HG02973 (cell line): ENCODE measurements around the gene TEAD1.

ENCODE experiments used
- ATAC-seq: cut with Tn5 transposase; IDR thresholded peaks from one replicate; pipeline ENCODE4 v1.9.1; 2021; ENCODE audit warnings: moderate library complexity; ENCODE audit not compliant: unreplicated experiment

TEAD1 gene

DNA sequence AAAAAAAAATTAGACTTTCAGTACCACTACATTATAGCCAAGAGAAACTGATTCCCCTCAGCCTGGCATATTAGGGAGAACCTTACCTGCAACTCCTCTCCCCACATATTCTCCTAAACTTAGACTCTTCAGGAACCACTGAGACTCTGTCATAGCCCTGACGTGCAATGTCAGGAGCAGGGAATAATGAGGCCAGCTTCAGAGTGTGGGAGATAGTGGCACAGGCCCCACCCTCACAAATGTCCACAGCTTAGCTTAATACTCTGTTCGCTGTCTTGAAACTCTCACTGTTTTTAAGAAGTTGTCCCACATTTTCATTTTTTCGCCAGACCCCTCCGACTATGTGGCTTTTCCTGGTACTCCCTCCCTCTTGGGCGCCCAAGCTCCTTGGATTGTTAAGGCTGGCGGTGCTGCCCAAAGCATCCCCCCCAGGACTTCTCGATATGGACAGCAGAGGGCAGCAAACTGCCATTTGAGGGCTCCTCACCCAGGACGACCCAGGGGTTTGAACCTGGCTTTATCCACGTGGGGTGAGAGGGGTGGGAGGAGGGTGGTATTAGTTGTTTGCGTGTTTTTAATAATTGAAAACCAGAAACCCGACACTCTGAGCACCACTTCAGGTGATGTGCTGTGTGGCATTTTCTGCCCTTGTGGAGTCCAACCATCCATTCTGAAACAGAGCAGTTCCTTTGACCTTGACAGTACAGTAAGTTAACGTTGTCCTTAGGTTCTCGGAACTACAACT is 289.7 kb downstream of the TEAD1 start:
- ATAC-seq: peak; percentile 86

DNA sequence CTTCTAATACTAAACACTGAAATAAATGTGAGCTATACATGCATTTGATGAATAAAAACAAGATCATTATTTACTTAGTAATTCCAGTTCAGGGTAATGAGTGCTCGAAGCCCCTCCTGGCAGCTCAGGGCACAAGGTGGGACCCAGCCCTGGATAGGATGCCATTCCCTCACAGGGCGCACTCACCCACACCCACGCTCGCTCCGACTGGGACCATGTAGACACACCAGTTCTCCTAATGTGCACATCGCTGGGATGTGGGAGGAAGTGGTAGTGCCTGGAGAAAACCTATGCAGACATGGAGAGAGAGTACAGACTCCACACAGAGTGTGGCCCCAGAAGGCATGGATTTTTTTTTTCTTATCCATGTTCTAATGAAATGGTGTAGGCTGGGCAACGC is 290.4 kb downstream of the TEAD1 start:
- ATAC-seq: no peak

DNA sequence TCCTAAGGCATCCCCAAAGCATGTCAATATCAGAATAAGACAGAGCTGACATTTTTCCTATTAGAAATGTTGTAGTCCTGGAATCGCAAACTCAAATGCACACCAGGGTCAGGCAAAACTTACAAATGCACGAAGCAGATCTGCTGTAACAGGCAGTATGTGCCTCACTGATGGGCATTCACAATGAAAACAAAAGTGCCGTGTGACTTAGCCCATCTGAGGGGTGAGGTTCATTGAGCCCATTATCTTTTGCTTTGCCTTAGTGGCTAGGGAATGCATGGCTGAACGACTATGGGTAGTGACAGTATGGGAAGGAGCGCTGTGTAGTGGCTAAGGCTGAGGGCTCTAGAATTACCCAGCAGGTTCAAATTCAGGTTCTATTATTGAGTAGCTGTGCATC is 291.8 kb downstream of the TEAD1 start:
- ATAC-seq: no peak

DNA sequence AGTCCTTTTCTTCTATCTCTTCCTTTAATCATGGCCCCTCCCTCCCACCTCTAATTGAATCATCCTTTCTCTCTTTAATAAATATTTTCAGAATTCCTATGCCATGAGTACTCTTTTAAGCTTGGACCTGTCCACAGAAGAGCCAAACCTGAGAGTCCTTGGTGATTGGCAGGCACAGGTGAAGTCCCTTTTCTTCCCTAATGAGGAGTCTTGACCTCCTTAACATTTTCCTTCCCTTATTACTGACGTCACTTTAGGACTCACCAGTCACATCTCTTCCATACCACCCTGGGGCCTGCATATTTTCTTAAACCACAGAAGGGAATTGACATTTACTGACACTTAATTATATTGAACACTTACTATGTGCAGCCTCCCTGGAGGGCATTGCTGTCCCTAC is 293.9 kb downstream of the TEAD1 start:
- ATAC-seq: no peak

DNA sequence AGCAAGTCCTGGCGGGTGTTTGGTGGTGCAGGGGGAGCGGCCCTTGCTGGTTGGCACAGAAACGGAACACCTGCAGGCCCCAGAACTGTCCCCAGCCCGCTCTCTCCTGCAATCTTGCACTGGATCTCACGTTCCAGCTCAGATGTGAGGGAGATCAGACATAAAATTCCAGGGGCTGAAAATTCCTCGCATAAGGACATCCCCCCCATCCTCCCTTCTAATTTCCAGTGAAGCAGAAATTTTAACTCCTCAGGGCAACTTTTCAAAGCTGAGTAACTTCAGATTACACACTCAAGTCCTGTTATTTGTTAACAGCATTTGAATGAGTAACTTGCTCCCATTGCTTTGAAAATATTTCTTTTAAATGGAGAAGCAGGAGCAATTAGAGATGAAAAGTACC is 294.6 kb downstream of the TEAD1 start:
- ATAC-seq: no peak

DNA sequence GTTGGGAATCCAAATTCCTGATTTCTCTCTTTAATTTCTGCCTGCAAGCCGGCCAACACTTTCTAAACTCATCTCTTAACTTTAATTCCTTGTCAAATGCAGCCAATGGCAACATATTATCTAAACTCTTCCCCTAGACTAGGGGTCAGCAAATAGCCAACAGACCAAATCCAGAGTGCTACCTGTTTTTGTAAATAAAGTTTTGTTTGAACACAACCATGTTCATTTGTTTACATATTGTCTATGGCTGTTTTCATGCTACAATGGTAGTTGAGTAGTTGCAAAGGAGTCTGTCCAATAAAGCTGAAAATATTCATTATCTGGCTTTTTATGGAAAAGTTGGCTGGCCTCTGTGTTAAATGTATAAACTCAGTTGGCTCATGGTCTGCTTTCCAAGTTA is 297.7 kb downstream of the TEAD1 start:
- no peak for ATAC-seq

DNA sequence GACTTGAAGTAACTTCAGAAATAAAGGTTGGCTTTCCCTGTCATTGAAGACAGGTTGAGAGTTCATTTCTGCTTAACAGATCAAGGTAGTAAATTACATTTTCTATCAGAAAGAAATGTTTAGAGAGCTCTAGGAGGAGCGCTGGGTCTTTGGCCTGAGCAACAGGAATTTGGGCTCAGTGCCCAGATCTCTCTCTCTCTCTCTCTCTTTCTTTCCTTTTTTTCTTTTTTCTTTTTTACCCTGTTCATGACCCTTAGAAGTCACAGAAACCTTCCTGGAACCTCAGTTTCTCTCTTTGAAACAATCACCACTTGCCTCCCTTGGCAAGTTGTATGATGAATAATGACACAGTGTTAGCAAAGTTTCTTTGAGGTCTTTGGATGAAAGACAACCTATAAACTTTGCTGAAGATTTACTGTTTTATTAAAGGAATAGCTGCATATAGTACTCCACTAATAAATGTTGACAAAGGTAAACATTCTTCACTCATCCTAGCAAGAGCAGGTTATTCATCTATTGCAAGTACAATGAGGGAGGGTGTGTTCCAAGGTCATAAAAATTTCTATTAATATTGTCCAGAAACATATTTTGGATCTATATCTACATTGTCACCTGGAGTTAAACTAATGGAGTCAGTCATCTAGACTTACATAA is 299.4 kb downstream of the TEAD1 start:
- ATAC-seq: no peak

DNA sequence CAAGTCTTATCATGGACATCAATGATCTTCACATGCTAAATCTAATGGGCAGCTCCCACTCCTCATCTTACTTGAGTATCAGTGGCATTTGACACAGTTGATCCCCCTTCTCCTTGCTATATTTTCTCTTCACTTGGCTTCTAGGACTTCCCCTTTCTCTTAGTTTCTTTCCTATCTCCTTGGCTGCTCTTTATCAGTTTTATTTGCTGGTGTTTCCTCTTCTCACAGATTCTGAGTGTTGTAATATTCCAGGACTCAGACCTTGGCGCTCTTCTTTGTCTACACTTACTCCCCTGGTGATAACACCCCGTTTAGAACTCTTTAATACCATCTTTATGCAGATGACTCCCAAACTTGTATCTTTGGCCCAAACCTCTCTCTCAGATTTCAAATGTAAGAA is 301.0 kb downstream of the TEAD1 start:
- no peak for ATAC-seq

DNA sequence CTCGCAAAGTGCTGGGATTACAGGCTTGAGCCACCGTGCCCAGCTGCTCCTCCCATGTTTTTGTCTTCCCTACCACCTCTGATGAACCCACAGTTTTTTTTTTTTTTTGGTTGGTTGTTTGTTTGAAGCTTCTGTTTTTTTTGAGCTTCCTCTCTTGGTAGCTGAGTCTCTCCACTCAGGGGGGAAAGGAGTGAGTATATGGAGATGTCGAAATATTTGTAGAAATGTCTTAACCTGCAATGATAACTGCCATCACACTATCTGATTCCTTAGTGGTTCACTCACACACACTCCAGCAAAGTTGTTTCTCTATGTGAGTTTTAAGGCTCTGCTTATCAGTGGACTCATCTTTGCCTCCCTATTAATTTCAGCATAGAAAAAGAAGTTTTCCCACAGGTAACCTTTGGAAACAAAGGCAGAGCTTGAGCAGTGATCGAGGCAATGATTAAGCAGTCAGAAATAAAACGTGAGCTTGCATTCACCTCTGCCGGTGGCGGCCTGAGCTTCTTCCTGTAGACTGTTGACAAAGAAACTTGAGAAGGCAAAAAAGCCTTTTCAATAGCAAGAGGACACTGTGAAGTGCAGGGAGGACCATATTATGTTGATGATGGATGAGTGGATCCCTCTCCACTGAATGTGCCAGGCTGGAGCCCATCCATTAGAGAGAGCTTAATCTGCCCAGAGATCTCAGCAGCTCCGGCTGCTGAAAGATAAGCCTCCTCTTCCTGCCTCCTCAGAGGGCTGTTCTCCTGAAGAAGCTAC is 305.9 kb downstream of the TEAD1 start:
- no peak for ATAC-seq

DNA sequence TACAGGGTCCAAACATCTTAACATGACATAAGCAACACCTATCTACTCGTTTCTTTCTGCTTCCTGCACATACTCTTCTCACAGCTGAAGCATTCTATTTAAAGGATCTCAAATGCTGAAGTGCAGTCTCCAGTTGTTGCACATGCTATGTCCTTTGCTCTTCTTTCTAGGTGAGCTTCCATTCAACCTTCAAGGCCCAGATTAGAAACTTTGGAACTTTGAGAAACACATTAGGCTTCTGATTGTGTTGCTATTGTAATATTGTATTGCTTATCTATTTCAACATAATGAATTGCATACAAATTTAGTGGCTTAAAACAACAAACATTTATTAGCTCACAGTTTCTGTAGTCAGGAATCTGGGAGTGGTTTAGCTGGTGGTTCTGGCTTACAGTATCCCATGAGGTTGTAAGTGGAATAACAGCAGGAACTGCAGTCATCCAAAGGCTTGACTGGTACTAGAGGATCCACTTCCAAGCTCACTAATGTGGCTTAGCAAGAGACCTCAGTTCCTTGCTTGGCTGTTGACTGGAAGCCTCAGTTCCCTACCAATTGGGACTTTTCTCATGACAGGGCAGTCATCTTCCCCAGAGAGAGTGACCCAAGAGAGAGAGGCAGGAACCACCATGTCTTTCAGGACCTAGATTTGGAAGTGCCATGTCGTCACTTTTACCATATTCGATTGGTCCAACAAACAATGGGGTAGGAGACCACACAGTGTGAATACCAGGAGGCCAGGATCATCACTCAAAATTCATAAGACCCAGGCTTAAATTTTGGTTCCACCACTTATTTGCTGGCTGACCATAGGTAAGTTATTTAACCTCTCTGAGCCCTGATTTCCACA is 307.7 kb downstream of the TEAD1 start:
- no peak for ATAC-seq

DNA sequence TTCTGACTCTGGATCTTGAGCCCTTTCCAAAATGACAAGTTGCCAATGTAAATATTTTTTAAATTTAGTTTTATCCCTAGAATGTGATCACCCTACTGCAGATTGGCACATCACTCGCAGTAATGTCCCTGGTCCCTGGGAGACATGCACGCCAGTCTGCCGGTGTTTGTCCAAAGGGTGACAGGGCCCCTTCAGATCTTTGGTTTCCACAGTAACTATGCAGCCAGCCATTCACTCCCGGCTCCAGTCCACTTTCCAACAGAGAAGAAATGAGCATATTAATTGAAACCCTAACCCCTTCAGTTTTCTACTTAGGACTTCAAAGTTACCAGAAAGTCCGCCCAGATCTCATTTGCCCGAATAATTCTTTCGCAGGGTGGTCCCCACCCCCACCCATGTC is 309.1 kb downstream of the TEAD1 start:
- ATAC-seq: no peak

DNA sequence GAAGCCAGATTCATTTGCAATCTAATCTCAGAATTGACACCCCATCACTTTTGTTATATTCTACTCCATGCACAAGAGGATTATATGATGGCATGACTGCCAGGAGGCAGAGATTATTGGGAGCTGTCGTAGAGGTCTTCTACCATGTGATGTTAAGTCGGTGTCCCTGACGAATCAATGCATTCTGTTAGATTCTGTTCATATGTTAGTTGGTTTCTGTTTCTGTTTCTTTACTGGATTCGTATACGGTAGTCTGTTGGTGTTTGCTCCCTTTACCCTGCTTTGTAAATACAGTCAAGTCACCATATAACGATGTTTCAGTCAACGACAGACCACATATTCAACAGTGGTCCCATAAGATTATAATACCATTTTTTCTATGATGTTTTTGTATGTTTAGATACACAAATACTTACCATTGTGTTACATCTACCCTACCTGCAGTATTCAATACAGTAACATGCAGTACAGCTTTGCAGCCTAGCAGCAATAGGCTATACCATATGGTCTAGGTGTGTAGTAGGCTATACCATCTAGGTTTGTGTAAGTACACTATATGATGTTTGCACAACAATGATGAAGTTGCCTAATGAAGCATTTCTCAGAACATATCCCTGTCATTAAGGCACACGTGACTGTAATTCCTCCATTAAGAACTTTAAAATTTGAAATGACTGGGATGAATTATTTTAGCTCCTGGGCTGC is 312.1 kb downstream of the TEAD1 start:
- no peak for ATAC-seq

DNA sequence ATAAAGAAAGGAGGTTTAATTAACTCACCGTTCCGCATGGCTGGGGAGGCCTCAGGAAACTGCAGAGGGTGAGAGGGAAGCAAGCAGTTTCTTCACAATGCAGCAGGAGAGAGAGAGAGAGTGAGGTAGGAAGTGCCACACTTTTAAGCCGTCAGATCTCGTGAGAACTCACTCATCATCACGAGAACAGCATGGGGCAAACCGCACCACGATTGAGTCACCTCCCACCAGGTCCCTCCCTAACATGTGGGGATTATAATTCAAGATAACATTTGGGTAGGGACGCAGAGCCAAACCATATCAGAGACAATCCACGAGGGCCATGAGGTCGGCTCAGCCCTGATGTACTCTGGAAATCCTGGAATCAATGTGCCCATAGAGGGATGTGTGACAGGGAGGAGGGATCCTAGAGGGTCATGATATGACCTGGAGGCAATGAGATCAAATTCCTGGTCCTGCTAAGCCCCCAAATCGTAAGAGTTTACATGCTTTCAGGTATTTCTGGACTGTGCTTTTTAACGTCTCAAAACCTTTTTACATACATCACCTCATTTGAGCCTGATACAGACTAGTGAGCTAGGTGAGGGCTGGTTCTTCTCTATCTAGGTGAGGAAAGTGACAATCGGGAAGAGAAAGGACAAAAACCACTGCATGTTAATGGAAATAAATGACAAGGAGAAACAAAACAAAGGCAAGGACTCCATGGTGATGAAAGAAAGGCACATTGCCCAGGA is 315.4 kb downstream of the TEAD1 start:
- no peak for ATAC-seq

DNA sequence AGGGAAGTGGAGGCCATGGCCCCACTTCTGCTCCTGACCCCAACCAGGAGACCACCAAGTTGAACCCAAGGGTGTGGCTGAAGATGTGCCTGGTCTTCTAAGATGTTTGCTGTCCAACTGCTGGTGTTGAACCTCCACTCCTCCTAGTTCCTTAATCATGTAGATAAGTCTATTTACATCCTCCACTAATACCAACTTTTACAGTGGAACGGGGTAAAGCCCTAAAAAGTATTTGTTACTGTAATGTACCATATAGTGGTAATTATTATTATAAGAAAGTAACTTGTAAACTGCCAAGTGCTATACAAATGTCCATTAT is 315.9 kb downstream of the TEAD1 start:
- ATAC-seq: no peak

DNA sequence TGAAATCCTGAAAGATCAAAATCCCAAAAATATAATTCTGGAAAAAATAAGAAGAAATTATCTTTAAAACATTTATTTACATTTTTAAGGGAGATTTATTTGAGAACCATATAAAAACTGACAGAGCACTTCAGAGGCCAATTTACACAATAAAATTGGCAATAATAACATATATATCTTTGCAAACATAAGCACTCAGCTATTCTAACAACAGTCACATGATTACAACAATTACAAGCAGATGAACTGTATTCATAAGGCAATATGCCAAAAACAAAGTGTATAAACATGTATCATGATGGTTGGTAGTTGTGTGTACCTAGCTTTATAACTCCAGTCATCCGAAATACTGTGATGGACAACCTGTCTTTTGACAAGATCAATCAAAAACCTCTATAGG is 317.2 kb downstream of the TEAD1 start:
- ATAC-seq: no peak

DNA sequence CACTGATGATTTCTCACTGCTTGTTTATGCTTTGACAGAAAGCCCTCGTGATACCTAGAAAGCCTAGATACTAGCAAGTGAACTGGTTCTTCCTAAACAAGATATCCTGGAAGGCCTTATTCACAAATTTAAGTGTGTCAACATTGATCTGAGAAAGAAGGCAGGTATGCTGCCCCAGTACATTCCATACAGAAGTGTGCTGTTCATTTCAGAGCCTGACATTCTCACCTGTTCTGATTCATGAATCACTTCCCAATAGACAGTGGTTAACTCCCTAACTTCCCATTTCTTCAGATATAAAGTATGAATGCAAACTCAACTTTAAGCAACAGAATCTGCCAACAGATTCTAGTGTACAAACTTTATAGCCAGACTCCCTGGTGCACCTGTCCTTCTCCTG is 319.4 kb downstream of the TEAD1 start:
- ATAC-seq: no peak
